ENCODE measurements around the gene NAPEPLD.
A peak's percentile ranks its signal among the peaks of the same experiment; 100 is the strongest.

NAPEPLD gene

GRCh38 chr7:103143868-103144267 lies 5.0 kb downstream of the NAPEPLD start:
- no peak for DNase-seq (ENCODE audit: low read depth)

GRCh38 chr7:103142494-103142893 lies 6.4 kb downstream of the NAPEPLD start:
- no peak for DNase-seq (ENCODE audit: low read depth)

- DNase-seq (ENCODE audit: low read depth), result no peak
Measured at GRCh38 chr7:103141753-103142404, 7.0 kb downstream of the NAPEPLD start.

GRCh38 chr7:103140685-103141084 lies 8.2 kb downstream of the NAPEPLD start:
- DNase-seq (ENCODE audit: low read depth), result no peak

- no peak for DNase-seq (ENCODE audit: low read depth)
Measured at GRCh38 chr7:103140061-103140460, 8.8 kb downstream of the NAPEPLD start.

GRCh38 chr7:103134836-103135554 lies 13.9 kb downstream of the NAPEPLD start:
- no peak for DNase-seq (ENCODE audit: low read depth)

- no peak for DNase-seq (ENCODE audit: low read depth)
Measured at GRCh38 chr7:103132995-103133688, 15.8 kb downstream of the NAPEPLD start.

GRCh38 chr7:103130901-103131624 lies 17.8 kb downstream of the NAPEPLD start:
- DNase-seq (ENCODE audit: low read depth), result no peak

- no peak for DNase-seq (ENCODE audit: low read depth)
Measured at GRCh38 chr7:103129702-103130549, 19.0 kb downstream of the NAPEPLD start.

- DNase-seq (ENCODE audit: low read depth), result no peak
Measured at GRCh38 chr7:103127006-103127405, 21.9 kb downstream of the NAPEPLD start.

GRCh38 chr7:103124429-103124979 lies 24.4 kb downstream of the NAPEPLD start:
- DNase-seq (ENCODE audit: low read depth), result no peak

- no peak for DNase-seq (ENCODE audit: low read depth)
Measured at GRCh38 chr7:103123529-103123928, 25.4 kb downstream of the NAPEPLD start.

GRCh38 chr7:103121641-103122040 lies 27.3 kb downstream of the NAPEPLD start:
- DNase-seq (ENCODE audit: low read depth), result no peak

- no peak for DNase-seq (ENCODE audit: low read depth)
Measured at GRCh38 chr7:103120362-103120761, 28.5 kb downstream of the NAPEPLD start.

GRCh38 chr7:103119791-103120291 lies 29.1 kb downstream of the NAPEPLD start:
- DNase-seq (ENCODE audit: low read depth), result no peak

- DNase-seq (ENCODE audit: low read depth), result no peak
Measured at GRCh38 chr7:103117465-103117864, 31.4 kb downstream of the NAPEPLD start.

- DNase-seq (ENCODE audit: low read depth), result no peak
Measured at GRCh38 chr7:103116991-103117390, 31.9 kb downstream of the NAPEPLD start.

GRCh38 chr7:103116511-103116910 lies 32.4 kb downstream of the NAPEPLD start:
- DNase-seq (ENCODE audit: low read depth), result no peak

GRCh38 chr7:103115771-103116170 lies 33.1 kb downstream of the NAPEPLD start:
- DNase-seq (ENCODE audit: low read depth), result no peak

- no peak for DNase-seq (ENCODE audit: low read depth)
Measured at GRCh38 chr7:103114576-103115008, 34.3 kb downstream of the NAPEPLD start.

- DNase-seq (ENCODE audit: low read depth), result peak; percentile 74
Measured at GRCh38 chr7:103113164-103113563, 35.7 kb downstream of the NAPEPLD start.
